Mesendoderm (in vitro differentiated cells): ENCODE results near the gene ISLR2.

Experiments used
- DNase-seq: peaks from one replicate; pipeline ENCODE4 v3.0.0; 2013
- H2AK5ac ChIP-seq: 2 replicates; pipeline ENCODE4 v1.6.1; 2013; ENCODE audit warnings: low read length, inconsistent platforms
- H2BK120ac ChIP-seq: 2 replicates; pipeline ENCODE4 v1.6.1; 2013; ENCODE audit warnings: low read depth, mild to moderate bottlenecking, low read length, moderate library complexity, mixed read lengths
- H2BK15ac ChIP-seq: replicated peaks from 2 replicates; pipeline ENCODE4 v1.6.1; 2013; ENCODE audit warnings: low read depth, mild to moderate bottlenecking, moderate library complexity
- H2BK5ac ChIP-seq: 2 replicates; pipeline ENCODE4 v1.6.1; 2013; ENCODE audit warnings: low read length, inconsistent platforms
- H3K18ac ChIP-seq: 2 replicates; pipeline ENCODE4 v1.6.1; 2013; ENCODE audit warnings: mild to moderate bottlenecking, low read length, mixed read lengths
- H3K23ac ChIP-seq: one replicate; pipeline ENCODE4 v1.6.1; 2013; ENCODE audit warnings: low read length
- H3K27ac ChIP-seq: 2 replicates; pipeline ENCODE4 v1.5.1; 2013; ENCODE audit warnings: low read depth, mild to moderate bottlenecking, inconsistent platforms, low read length, moderate library complexity
- H3K27me3 ChIP-seq: 2 replicates; pipeline ENCODE4 v1.6.1; 2013; ENCODE audit warnings: low read length, control low read depth, mild to moderate bottlenecking, inconsistent platforms; ENCODE audit not compliant: insufficient read depth, poor library complexity
- H3K36me3 ChIP-seq: 2 replicates; pipeline ENCODE4 v1.6.1; 2013; ENCODE audit warnings: low read length, inconsistent platforms; ENCODE audit not compliant: control insufficient read depth, insufficient read depth
- H3K4ac ChIP-seq: one replicate; pipeline ENCODE4 v1.6.1; 2013; ENCODE audit warnings: low read depth, mild to moderate bottlenecking, low read length, moderate library complexity
- H3K4me1 ChIP-seq: 2 replicates; pipeline ENCODE4 v1.6.1; 2013; ENCODE audit warnings: low read depth, low read length, inconsistent platforms; ENCODE audit not compliant: control insufficient read depth
- H3K4me2 ChIP-seq: 2 replicates; pipeline ENCODE4 v1.6.1; 2013; ENCODE audit warnings: low read length
- H3K4me3 ChIP-seq: 2 replicates; pipeline ENCODE4 v1.5.1; 2013; ENCODE audit warnings: mild to moderate bottlenecking, low read length
- H3K56ac ChIP-seq: one replicate; pipeline ENCODE4 v1.6.1; 2013; ENCODE audit warnings: low read length
- H3K79me1 ChIP-seq: 2 replicates; pipeline ENCODE4 v1.6.1; 2013; ENCODE audit warnings: low read length, inconsistent platforms
- H3K79me2 ChIP-seq: 2 replicates; pipeline ENCODE4 v1.6.1; 2013; ENCODE audit warnings: mild to moderate bottlenecking, low read length; ENCODE audit not compliant: control insufficient read depth, insufficient read depth
- H3K9ac ChIP-seq: 2 replicates; pipeline ENCODE4 v1.6.1; 2013; ENCODE audit warnings: low read length, inconsistent platforms
- H4K5ac ChIP-seq: one replicate; pipeline ENCODE4 v1.6.1; 2013; ENCODE audit warnings: low read length
- H4K8ac ChIP-seq: one replicate; pipeline ENCODE4 v1.6.1; 2013; ENCODE audit warnings: low read depth, mild to moderate bottlenecking, control low read depth, low read length, moderate library complexity
- WGBS: extraction: QIAGEN DNeasy Blood & Tissue Kit; methylation state at CpG from one replicate; pipeline ENCODE4 v1.1.7; 2013; ENCODE audit warnings: low lambda C conversion rate, missing lambda C conversion rate; ENCODE audit not compliant: insufficient coverage; ENCODE audit errors: extremely low coverage; 5-methylcytosine and 5-hydroxymethylcytosine counted together

Gene ISLR2

GRCh38 chr15:74131628-74132413, 1.4 kb downstream of the ISLR2 start:
- no peak overlapping the region for H4K5ac ChIP-seq
- H2BK15ac ChIP-seq: no peak overlapping the region
- H2AK5ac ChIP-seq: no peak overlapping the region
- H3K56ac ChIP-seq: no peak overlapping the region
- no peaks in the 10 kb centered on the region for H3K36me3 ChIP-seq
- H3K27me3 ChIP-seq: peaks cover 58% of the 10 kb centered on the region
- H3K18ac ChIP-seq: no peak overlapping the region
- no peak overlapping the region for H2BK120ac ChIP-seq
- no peak overlapping the region for H4K8ac ChIP-seq
- H3K4me2 ChIP-seq: no peak overlapping the region
- no peak overlapping the region for H3K4me3 ChIP-seq
- no peak for DNase-seq
- WGBS: no CpG with 5 or more reads among the region's 20 CpGs
- H3K4ac ChIP-seq: no peak overlapping the region
- no peak overlapping the region for H2BK5ac ChIP-seq
- no peak overlapping the region for H3K27ac ChIP-seq
- no peaks in the 10 kb centered on the region for H3K79me2 ChIP-seq
- H3K9ac ChIP-seq: no peak overlapping the region
- H3K23ac ChIP-seq: no peak overlapping the region
- H3K79me1 ChIP-seq: no peaks in the 10 kb centered on the region
- H3K4me1 ChIP-seq: peaks cover 11% of the 10 kb centered on the region

- peaks cover 13% of the 10 kb centered on the region for H3K4me1 ChIP-seq
- H3K79me2 ChIP-seq: no peaks in the 10 kb centered on the region
- H3K27ac ChIP-seq: no peak overlapping the region
- H2BK5ac ChIP-seq: no peak overlapping the region
- peaks cover 63% of the 10 kb centered on the region for H3K27me3 ChIP-seq
- H4K5ac ChIP-seq: no peak overlapping the region
- H2AK5ac ChIP-seq: no peak overlapping the region
- H3K4me3 ChIP-seq: no peak overlapping the region
- no peak overlapping the region for H3K9ac ChIP-seq
- H3K79me1 ChIP-seq: no peaks in the 10 kb centered on the region
- no peak overlapping the region for H3K4ac ChIP-seq
- no peak overlapping the region for H4K8ac ChIP-seq
- DNase-seq: peak; percentile 51
- H3K56ac ChIP-seq: no peak overlapping the region
- H3K4me2 ChIP-seq: peak overlapping the region; percentile 13
- H3K23ac ChIP-seq: no peak overlapping the region
- H3K18ac ChIP-seq: no peak overlapping the region
- no peaks in the 10 kb centered on the region for H3K36me3 ChIP-seq
- H2BK120ac ChIP-seq: no peak overlapping the region
- H2BK15ac ChIP-seq: no peak overlapping the region
- WGBS: no CpG with 5 or more reads among the region's 90 CpGs
Observed at GRCh38 chr15:74132681-74133651, 2.6 kb downstream of the ISLR2 start.

- Histone ChIP-seq H3K56ac (no peak overlapping the region), H3K79me1 (no peaks in the 10 kb centered on the region), H3K23ac (no peak overlapping the region), H2BK15ac (no peak overlapping the region), H3K27ac (no peak overlapping the region), H4K5ac (no peak overlapping the region), H3K4me3 (no peak overlapping the region), H3K4ac (no peak overlapping the region), H2BK5ac (no peak overlapping the region), H2BK120ac (no peak overlapping the region), H3K36me3 (no peaks in the 10 kb centered on the region), H3K27me3 (peaks cover 56% of the 10 kb centered on the region), H3K18ac (no peak overlapping the region), H2AK5ac (no peak overlapping the region), H3K79me2 (no peaks in the 10 kb centered on the region), H4K8ac (no peak overlapping the region), H3K4me1 (peaks cover 13% of the 10 kb centered on the region), H3K4me2 (no peak overlapping the region), H3K9ac (no peak overlapping the region)
- peak; percentile 52 for DNase-seq
- no CpG with 5 or more reads among the region's 71 CpGs for whole genome bisulfite sequencing
Observed at GRCh38 chr15:74133694-74134386, 3.5 kb downstream of the ISLR2 start.

- H4K5ac ChIP-seq: no peak overlapping the region
- no peaks in the 10 kb centered on the region for H3K36me3 ChIP-seq
- H3K4me3 ChIP-seq: no peak overlapping the region
- peaks cover 51% of the 10 kb centered on the region for H3K27me3 ChIP-seq
- peak; percentile 89 for DNase-seq
- H3K9ac ChIP-seq: no peak overlapping the region
- no peak overlapping the region for H3K27ac ChIP-seq
- no peaks in the 10 kb centered on the region for H3K79me2 ChIP-seq
- WGBS: no CpG with 5 or more reads among the region's 53 CpGs
- H2BK120ac ChIP-seq: no peak overlapping the region
- peak overlapping the region; percentile 11 for H3K4me2 ChIP-seq
- no peak overlapping the region for H2BK5ac ChIP-seq
- no peak overlapping the region for H3K18ac ChIP-seq
- no peak overlapping the region for H3K23ac ChIP-seq
- peak overlapping the region; percentile 67 for H3K56ac ChIP-seq
- no peak overlapping the region for H3K4ac ChIP-seq
- no peak overlapping the region for H2BK15ac ChIP-seq
- no peaks in the 10 kb centered on the region for H3K79me1 ChIP-seq
- H2AK5ac ChIP-seq: no peak overlapping the region
- H4K8ac ChIP-seq: no peak overlapping the region
- peaks cover 10% of the 10 kb centered on the region for H3K4me1 ChIP-seq
Observed at GRCh38 chr15:74134387-74135027, 4.1 kb downstream of the ISLR2 start.

- Histone ChIP-seq H4K8ac (no peak overlapping the region), H3K4me1 (peaks cover 8% of the 10 kb centered on the region), H3K18ac (no peak overlapping the region), H3K56ac (peak overlapping the region; percentile 67), H3K27ac (no peak overlapping the region), H3K79me2 (no peaks in the 10 kb centered on the region), H2BK120ac (no peak overlapping the region), H3K36me3 (no peaks in the 10 kb centered on the region), H3K4ac (no peak overlapping the region), H3K79me1 (no peaks in the 10 kb centered on the region), H2BK5ac (no peak overlapping the region), H3K27me3 (peaks cover 50% of the 10 kb centered on the region), H3K23ac (no peak overlapping the region), H3K4me3 (no peak overlapping the region), H3K9ac (peak overlapping the region; percentile 46), H2BK15ac (no peak overlapping the region), H4K5ac (no peak overlapping the region), H2AK5ac (no peak overlapping the region), H3K4me2 (peak overlapping the region; percentile 10)
- DNase-seq: no peak
- WGBS: no CpG with 5 or more reads among the region's 27 CpGs
Observed at GRCh38 chr15:74135041-74135565, 4.7 kb downstream of the ISLR2 start.
